KMS-11 (cell line): Measurements from ENCODE around the gene OR10J5.
"Not testable (repeated sequence)": the region's sequence is repeated elsewhere in the genome, so short reads cannot be mapped to it uniquely, and the experiment has no call there.

Source experiments
- H2AFZ ChIP-seq: fragments of 200-600 bp; sonication (generic); 2 replicates; pipeline ENCODE4 v1.6.1; 2016; ENCODE audit warnings: antibody characterized with exemption, mixed run types, low read depth
- H3K27ac ChIP-seq: fragments of 200-600 bp; sonication (generic); 2 replicates; pipeline ENCODE4 v1.6.1; 2016; ENCODE audit warnings: mild to moderate bottlenecking, mixed run types
- H3K27me3 ChIP-seq: fragments of 200-600 bp; sonication (generic); 2 replicates; pipeline ENCODE4 v1.6.1; 2017; ENCODE audit warnings: mild to moderate bottlenecking, low read depth, mixed run types, moderate library complexity; ENCODE audit not compliant: insufficient read depth
- H3K36me3 ChIP-seq: fragments of 200-600 bp; sonication (generic); 2 replicates; pipeline ENCODE4 v1.6.1; 2017; ENCODE audit warnings: mild to moderate bottlenecking, mixed run types; ENCODE audit not compliant: insufficient read depth
- H3K4me1 ChIP-seq: fragments of 200-600 bp; sonication (generic); 2 replicates; pipeline ENCODE4 v1.6.1; 2016; ENCODE audit warnings: mild to moderate bottlenecking, low read depth, mixed run types; ENCODE audit not compliant: poor library complexity, severe bottlenecking
- H3K4me2 ChIP-seq: fragments of 200-600 bp; sonication (generic); 2 replicates; pipeline ENCODE4 v1.7.0; 2016; ENCODE audit warnings: mild to moderate bottlenecking, mixed run types
- H3K4me3 ChIP-seq: fragments of 200-600 bp; sonication (generic); IDR thresholded peaks from 2 replicates; pipeline ENCODE4 v1.6.1; 2017; ENCODE audit warnings: low read depth, low read length, mixed read lengths; ENCODE audit not compliant: insufficient read depth
- H3K79me2 ChIP-seq: fragments of 200-600 bp; sonication (generic); 2 replicates; pipeline ENCODE4 v1.6.1; 2016; ENCODE audit warnings: low read depth, mixed run types; ENCODE audit not compliant: insufficient read depth
- H3K9ac ChIP-seq: fragments of 200-600 bp; sonication (generic); 2 replicates; pipeline ENCODE4 v1.6.1; 2016; ENCODE audit warnings: mild to moderate bottlenecking, mixed run types
- H4K20me1 ChIP-seq: fragments of 200-600 bp; sonication (generic); 2 replicates; pipeline ENCODE4 v1.6.1; 2016; ENCODE audit warnings: mild to moderate bottlenecking, mixed run types; ENCODE audit not compliant: insufficient read depth
- TF ChIP-seq, protein P1 (sequence below): fragments of 200-600 bp; sonication (generic); conservative IDR thresholded peaks from 2 replicates; pipeline ENCODE4 v1.6.1; 2017; ENCODE audit warnings: low read depth, mild to moderate bottlenecking, antibody characterized with exemption, low read length, moderate library complexity, mixed read lengths

The OR10J5 gene

GRCh38 chr1:159532922-159533321 is 2.9 kb downstream of the OR10J5 start:
- Histone ChIP-seq H3K4me1 (no peaks in the 10 kb centered on the region), H3K27me3 (no peaks in the 10 kb centered on the region), H3K36me3 (no peaks in the 10 kb centered on the region), H3K79me2 (no peaks in the 10 kb centered on the region), H3K27ac (no peak overlapping the region), H4K20me1 (no peaks in the 10 kb centered on the region), H3K4me3 (no peak overlapping the region), H2AFZ (no peak overlapping the region), H3K4me2 (no peak overlapping the region), H3K9ac (no peak overlapping the region)
- TF ChIP-seq, protein P1, sequence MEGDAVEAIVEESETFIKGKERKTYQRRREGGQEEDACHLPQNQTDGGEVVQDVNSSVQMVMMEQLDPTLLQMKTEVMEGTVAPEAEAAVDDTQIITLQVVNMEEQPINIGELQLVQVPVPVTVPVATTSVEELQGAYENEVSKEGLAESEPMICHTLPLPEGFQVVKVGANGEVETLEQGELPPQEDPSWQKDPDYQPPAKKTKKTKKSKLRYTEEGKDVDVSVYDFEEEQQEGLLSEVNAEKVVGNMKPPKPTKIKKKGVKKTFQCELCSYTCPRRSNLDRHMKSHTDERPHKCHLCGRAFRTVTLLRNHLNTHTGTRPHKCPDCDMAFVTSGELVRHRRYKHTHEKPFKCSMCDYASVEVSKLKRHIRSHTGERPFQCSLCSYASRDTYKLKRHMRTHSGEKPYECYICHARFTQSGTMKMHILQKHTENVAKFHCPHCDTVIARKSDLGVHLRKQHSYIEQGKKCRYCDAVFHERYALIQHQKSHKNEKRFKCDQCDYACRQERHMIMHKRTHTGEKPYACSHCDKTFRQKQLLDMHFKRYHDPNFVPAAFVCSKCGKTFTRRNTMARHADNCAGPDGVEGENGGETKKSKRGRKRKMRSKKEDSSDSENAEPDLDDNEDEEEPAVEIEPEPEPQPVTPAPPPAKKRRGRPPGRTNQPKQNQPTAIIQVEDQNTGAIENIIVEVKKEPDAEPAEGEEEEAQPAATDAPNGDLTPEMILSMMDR = no peak

- not testable (repeated sequence) for H3K9ac ChIP-seq, H4K20me1 ChIP-seq, H3K79me2 ChIP-seq, H3K4me2 ChIP-seq, H2AFZ ChIP-seq, H3K36me3 ChIP-seq, H3K27ac ChIP-seq, H3K4me1 ChIP-seq, H3K27me3 ChIP-seq, H3K4me3 ChIP-seq
Measured at GRCh38 chr1:159524792-159525191, 11.0 kb downstream of the OR10J5 start.

GRCh38 chr1:159510229-159510541 is 25.6 kb downstream of the OR10J5 start:
- H3K4me2 ChIP-seq = no peak overlapping the region
- no peak overlapping the region for H3K27ac ChIP-seq
- H2AFZ ChIP-seq = no peak overlapping the region
- H3K9ac ChIP-seq = no peak overlapping the region
- H3K27me3 ChIP-seq = no peaks in the 10 kb centered on the region
- H3K4me3 ChIP-seq = no peak overlapping the region
- H3K4me1 ChIP-seq = peaks cover 4% of the 10 kb centered on the region
- no peaks in the 10 kb centered on the region for H4K20me1 ChIP-seq
- H3K79me2 ChIP-seq = no peaks in the 10 kb centered on the region
- TF ChIP-seq, protein P1 = no peak
- no peaks in the 10 kb centered on the region for H3K36me3 ChIP-seq

GRCh38 chr1:159509440-159510228 is 26.2 kb downstream of the OR10J5 start:
- Histone ChIP-seq H2AFZ (no peak overlapping the region), H3K79me2 (no peaks in the 10 kb centered on the region), H3K36me3 (no peaks in the 10 kb centered on the region), H3K9ac (no peak overlapping the region), H3K27ac (no peak overlapping the region), H4K20me1 (no peaks in the 10 kb centered on the region), H3K4me1 (peaks cover 4% of the 10 kb centered on the region), H3K4me2 (no peak overlapping the region), H3K27me3 (no peaks in the 10 kb centered on the region), H3K4me3 (no peak overlapping the region)
- TF ChIP-seq, protein P1 = no peak

DNA sequence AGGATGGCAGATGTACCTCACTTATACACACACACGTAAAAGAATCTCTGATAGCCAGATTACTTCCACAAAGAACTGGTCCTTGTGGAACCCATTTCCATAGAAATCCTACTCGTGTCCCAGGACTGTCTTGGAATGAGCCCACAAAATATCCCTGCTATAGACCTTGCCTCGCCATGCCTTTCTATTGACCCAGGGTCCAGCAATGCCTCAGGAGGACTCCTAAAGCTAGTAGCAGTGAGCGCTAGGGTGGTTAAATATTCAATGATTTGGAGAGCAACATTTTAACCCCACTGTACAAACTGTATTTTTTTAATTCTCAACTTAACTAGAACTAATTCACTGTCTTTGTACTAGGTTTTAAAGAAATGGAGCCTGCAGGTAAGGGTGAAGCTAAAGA is 26.9 kb downstream of the OR10J5 start:
- H3K4me2 ChIP-seq = no peak overlapping the region
- H3K4me1 ChIP-seq = peaks cover 4% of the 10 kb centered on the region
- no peak overlapping the region for H3K9ac ChIP-seq
- H3K4me3 ChIP-seq = no peak overlapping the region
- no peaks in the 10 kb centered on the region for H4K20me1 ChIP-seq
- no peaks in the 10 kb centered on the region for H3K79me2 ChIP-seq
- no peak overlapping the region for H2AFZ ChIP-seq
- no peaks in the 10 kb centered on the region for H3K36me3 ChIP-seq
- no peaks in the 10 kb centered on the region for H3K27me3 ChIP-seq
- TF ChIP-seq, protein P1 = no peak
- H3K27ac ChIP-seq = no peak overlapping the region
